ENCODE measurements around the gene LRRC36.
A peak's percentile ranks its signal among the peaks of the same experiment; 100 is the strongest.

Gene LRRC36

DNA sequence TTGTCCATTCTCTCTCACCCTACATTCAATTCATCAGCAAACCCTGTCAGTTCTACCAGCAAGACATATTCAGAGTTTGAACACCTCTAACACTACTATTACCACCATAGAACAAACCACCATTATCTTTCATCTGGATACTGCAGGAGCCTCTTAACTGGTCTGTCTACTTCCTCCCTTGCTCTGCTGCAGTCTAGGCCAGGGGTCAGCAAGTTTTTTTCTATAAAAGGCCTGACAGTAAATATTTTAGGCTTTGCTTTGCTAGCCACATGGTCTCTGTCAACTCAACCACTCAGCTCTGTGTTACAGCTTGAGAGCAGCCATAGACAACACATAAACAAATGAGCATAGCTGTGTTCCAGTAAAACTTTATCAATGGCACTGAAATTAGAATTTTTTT lies 13.9 kb upstream of the LRRC36 start:
- peak overlapping the region; percentile 85 for H3K27ac ChIP-seq (ENCODE audit: low read depth, low read length)
- no peak overlapping the region for H2AFZ ChIP-seq (ENCODE audit: low read length, unreplicated experiment)
- no peak overlapping the region for H3K4me3 ChIP-seq (ENCODE audit: low read depth, low read length)

DNA sequence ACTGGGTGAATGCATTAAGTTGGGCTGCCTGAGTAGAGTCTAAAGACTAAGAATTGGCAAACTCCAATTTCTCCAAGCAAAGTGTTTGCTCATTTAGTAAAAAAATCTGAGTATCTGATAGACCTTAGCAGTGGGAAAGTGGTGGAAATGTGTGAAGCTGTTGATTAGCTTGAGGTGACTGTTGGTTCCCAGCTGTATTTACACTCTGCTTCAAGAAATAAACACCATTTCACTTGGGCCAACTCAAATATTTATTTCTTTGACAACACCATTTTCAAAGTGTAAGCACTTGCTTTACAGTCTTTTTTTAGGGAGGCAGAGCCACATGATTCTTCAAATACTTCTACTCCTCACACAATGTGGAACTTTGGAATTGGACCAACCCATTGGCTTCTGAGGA lies 8.8 kb upstream of the LRRC36 start:
- Histone ChIP-seq H3K4me1 (ENCODE audit: control insufficient read depth, insufficient read depth, low read length, unreplicated experiment) (peaks cover 1% of the 10 kb centered on the region), H3K36me3 (ENCODE audit: insufficient read depth, low read length) (no peaks in the 10 kb centered on the region), H3K27me3 (ENCODE audit: insufficient read depth, low read length) (peaks cover 3% of the 10 kb centered on the region; the same call in 1 of the 2 replicates), H3K79me2 (ENCODE audit: control insufficient read depth, insufficient read depth, low read length, unreplicated experiment) (no peaks in the 10 kb centered on the region), H3K27ac (ENCODE audit: low read depth, low read length) (no peak overlapping the region), H3K4me3 (ENCODE audit: low read depth, low read length) (no peak overlapping the region), H2AFZ (ENCODE audit: low read length, unreplicated experiment) (no peak overlapping the region)

More for the DNA sequence above, 13.9 kb upstream of the LRRC36 start:
- Histone ChIP-seq H3K36me3 (ENCODE audit: insufficient read depth, low read length) (no peaks in the 10 kb centered on the region), H3K27me3 (ENCODE audit: insufficient read depth, low read length) (no peaks in the 10 kb centered on the region), H3K79me2 (ENCODE audit: control insufficient read depth, insufficient read depth, low read length, unreplicated experiment) (no peaks in the 10 kb centered on the region), H3K4me1 (ENCODE audit: control insufficient read depth, insufficient read depth, low read length, unreplicated experiment) (peaks cover 18% of the 10 kb centered on the region)

DNA sequence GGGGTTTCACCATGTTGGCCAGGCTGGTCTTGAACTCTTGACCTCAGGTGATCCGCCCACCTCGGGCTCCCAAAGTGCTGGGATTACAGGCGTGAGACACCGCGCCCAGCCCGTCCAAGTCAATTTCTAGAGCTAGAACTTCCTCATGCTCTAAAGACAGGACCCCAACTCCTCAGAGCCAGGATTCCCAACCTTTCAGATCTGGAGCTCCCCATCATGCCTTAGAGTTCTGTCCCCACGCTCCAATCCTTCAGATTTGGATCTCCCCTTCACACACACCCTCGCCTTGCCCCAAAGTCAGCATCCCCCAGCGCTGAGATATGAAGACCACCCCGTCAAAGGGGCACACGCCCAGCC lies 522 bp upstream of the LRRC36 start:
- H3K4me1 ChIP-seq (ENCODE audit: control insufficient read depth, insufficient read depth, low read length, unreplicated experiment): peaks cover 18% of the 10 kb centered on the region
- H3K36me3 ChIP-seq (ENCODE audit: insufficient read depth, low read length): no peaks in the 10 kb centered on the region
- peaks cover 6% of the 10 kb centered on the region; the same call in 1 of the 2 replicates for H3K27me3 ChIP-seq (ENCODE audit: insufficient read depth, low read length)
- H3K27ac ChIP-seq (ENCODE audit: low read depth, low read length): no peak overlapping the region
- peak overlapping the region; percentile 94 for H2AFZ ChIP-seq (ENCODE audit: low read length, unreplicated experiment)
- H3K4me3 ChIP-seq (ENCODE audit: low read depth, low read length): peak overlapping the region; percentile 78
- H3K79me2 ChIP-seq (ENCODE audit: control insufficient read depth, insufficient read depth, low read length, unreplicated experiment): no peaks in the 10 kb centered on the region

DNA sequence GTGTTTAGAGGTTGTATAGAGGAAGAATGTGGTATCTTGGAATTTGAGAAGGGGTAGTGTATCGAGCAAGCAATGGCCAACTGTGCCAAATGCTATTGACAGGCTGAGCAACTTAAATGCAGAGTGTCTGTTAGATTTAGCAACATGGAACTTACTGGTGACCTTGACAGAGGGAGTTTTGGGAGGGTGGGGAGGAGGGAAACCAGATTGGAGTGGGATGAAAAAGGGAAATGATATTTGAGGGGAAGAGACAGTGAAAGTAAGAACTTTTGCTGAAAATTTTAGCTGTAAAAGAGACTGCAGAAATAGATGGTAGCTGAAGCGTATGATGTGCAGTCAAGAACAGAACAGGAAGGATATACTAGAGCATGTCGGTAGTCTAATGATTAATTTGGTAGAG lies 1.1 kb downstream of the LRRC36 start:
- no peaks in the 10 kb centered on the region for H3K79me2 ChIP-seq (ENCODE audit: control insufficient read depth, insufficient read depth, low read length, unreplicated experiment)
- H3K27ac ChIP-seq (ENCODE audit: low read depth, low read length): no peak overlapping the region
- H3K4me3 ChIP-seq (ENCODE audit: low read depth, low read length): no peak overlapping the region
- H2AFZ ChIP-seq (ENCODE audit: low read length, unreplicated experiment): no peak overlapping the region
- peaks cover 18% of the 10 kb centered on the region for H3K4me1 ChIP-seq (ENCODE audit: control insufficient read depth, insufficient read depth, low read length, unreplicated experiment)
- H3K36me3 ChIP-seq (ENCODE audit: insufficient read depth, low read length): no peaks in the 10 kb centered on the region
- H3K27me3 ChIP-seq (ENCODE audit: insufficient read depth, low read length): peaks cover 4% of the 10 kb centered on the region; the same call in 1 of the 2 replicates

DNA sequence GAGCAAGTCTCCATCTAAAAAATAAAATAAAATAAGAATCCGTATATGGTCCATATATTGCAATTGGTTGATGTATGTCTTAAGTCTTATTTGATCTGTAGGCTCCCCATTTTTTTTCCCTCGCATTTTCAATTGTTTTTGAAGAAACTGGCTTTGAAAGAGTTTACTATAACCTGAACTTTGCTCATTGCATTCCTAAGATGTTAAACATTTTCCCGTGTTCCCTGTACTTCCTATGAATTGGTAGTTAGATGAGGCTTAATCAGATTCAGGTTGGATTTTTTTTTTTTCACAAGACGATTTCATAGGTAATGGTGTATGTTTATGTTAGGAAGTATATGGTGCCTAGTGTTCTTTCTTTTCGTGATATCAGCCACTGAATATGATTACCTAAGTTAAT lies 3.3 kb downstream of the LRRC36 start:
- Histone ChIP-seq H3K27ac (ENCODE audit: low read depth, low read length) (no peak overlapping the region), H3K36me3 (ENCODE audit: insufficient read depth, low read length) (no peaks in the 10 kb centered on the region), H3K79me2 (ENCODE audit: control insufficient read depth, insufficient read depth, low read length, unreplicated experiment) (no peaks in the 10 kb centered on the region), H2AFZ (ENCODE audit: low read length, unreplicated experiment) (no peak overlapping the region), H3K27me3 (ENCODE audit: insufficient read depth, low read length) (no peaks in the 10 kb centered on the region), H3K4me1 (ENCODE audit: control insufficient read depth, insufficient read depth, low read length, unreplicated experiment) (peaks cover 13% of the 10 kb centered on the region), H3K4me3 (ENCODE audit: low read depth, low read length) (no peak overlapping the region)

DNA sequence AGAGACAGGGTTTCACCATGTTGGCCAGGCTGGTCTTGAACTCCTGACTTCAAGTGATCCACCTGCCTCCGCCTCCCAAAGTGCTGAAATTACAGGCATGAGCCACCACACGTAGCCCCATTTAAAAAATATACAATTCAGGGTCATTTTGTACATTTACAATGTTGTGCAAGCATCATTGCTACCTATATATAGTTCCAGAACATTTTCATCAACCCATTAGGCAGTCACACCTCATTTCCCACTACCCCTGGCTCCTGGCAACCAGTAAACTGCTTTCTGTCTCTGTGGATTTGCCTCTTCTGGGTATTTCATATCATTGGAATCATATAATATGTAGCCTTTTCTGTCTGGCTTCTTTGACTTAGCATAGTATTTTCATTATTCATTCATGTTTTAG lies 6.7 kb downstream of the LRRC36 start:
- Histone ChIP-seq H3K4me3 (ENCODE audit: low read depth, low read length) (no peak overlapping the region), H3K36me3 (ENCODE audit: insufficient read depth, low read length) (no peaks in the 10 kb centered on the region), H3K4me1 (ENCODE audit: control insufficient read depth, insufficient read depth, low read length, unreplicated experiment) (peaks cover 13% of the 10 kb centered on the region), H2AFZ (ENCODE audit: low read length, unreplicated experiment) (no peak overlapping the region), H3K27ac (ENCODE audit: low read depth, low read length) (no peak overlapping the region), H3K27me3 (ENCODE audit: insufficient read depth, low read length) (no peaks in the 10 kb centered on the region), H3K79me2 (ENCODE audit: control insufficient read depth, insufficient read depth, low read length, unreplicated experiment) (no peaks in the 10 kb centered on the region)

DNA sequence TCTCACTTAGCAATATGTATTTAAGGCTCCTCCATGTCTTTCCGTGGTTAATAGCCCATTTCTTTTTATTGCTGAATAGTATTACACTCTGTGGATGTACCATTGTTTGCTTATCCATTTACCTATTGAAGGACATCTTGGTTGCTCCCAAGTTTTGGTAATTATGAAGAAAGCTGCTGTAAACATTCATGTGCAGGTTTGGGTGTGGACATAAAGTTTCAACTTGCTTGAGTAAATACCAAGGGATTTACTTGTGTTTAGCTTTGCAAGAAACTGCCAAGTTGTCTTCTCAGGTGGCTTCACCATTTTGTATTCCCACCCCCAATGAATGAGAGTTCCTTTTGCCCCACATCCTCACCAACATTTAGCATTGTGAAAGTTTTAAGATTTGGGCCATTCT lies 9.5 kb downstream of the LRRC36 start:
- Histone ChIP-seq H3K4me1 (ENCODE audit: control insufficient read depth, insufficient read depth, low read length, unreplicated experiment) (peaks cover 5% of the 10 kb centered on the region), H3K36me3 (ENCODE audit: insufficient read depth, low read length) (no peaks in the 10 kb centered on the region), H3K79me2 (ENCODE audit: control insufficient read depth, insufficient read depth, low read length, unreplicated experiment) (no peaks in the 10 kb centered on the region), H2AFZ (ENCODE audit: low read length, unreplicated experiment) (no peak overlapping the region), H3K27me3 (ENCODE audit: insufficient read depth, low read length) (no peaks in the 10 kb centered on the region), H3K4me3 (ENCODE audit: low read depth, low read length) (no peak overlapping the region), H3K27ac (ENCODE audit: low read depth, low read length) (no peak overlapping the region)

DNA sequence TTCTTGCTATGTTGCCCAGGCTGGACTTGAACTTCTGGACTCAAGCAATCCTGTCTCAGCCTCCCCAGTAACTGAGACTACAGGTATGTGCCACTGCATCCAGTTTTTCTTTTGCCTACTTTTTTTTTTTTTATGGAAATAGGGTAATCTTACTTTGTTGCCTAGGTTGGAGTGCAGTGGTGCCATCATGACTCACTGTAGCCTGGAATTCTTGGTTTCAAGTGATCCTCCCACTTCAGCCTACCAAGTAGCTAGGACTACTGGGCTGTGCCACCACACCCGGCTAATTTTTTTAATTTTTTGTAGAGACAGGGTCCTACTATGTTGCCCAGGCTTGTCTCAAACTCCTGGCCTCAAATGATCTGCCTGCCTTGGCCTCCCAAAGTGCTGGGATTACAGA lies 10.0 kb downstream of the LRRC36 start:
- H3K4me3 ChIP-seq (ENCODE audit: low read depth, low read length): no peak overlapping the region
- H2AFZ ChIP-seq (ENCODE audit: low read length, unreplicated experiment): no peak overlapping the region
- H3K27ac ChIP-seq (ENCODE audit: low read depth, low read length): no peak overlapping the region
- H3K79me2 ChIP-seq (ENCODE audit: control insufficient read depth, insufficient read depth, low read length, unreplicated experiment): no peaks in the 10 kb centered on the region
- H3K36me3 ChIP-seq (ENCODE audit: insufficient read depth, low read length): no peaks in the 10 kb centered on the region
- H3K27me3 ChIP-seq (ENCODE audit: insufficient read depth, low read length): no peaks in the 10 kb centered on the region
- H3K4me1 ChIP-seq (ENCODE audit: control insufficient read depth, insufficient read depth, low read length, unreplicated experiment): peaks cover 5% of the 10 kb centered on the region

DNA sequence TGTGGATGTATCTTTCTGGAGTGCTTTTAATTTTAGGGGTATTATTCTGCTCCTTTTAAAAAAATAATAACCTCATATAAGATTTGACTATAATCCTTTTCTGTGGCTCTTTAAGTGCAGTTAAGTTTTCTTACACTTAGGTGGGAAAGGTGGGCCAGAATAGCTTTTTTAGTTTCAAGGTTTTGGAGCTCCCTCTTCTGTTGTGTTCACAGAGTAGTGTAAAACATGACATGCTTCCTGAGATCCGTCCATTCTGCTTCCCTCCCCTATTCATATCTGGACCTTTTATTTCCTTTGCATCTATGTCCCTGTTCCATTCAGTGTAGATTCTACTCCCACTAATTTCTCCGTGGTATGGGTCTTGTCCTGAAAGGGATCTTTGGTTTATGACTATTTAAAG lies 12.8 kb downstream of the LRRC36 start:
- H2AFZ ChIP-seq (ENCODE audit: low read length, unreplicated experiment): no peak overlapping the region
- no peaks in the 10 kb centered on the region for H3K27me3 ChIP-seq (ENCODE audit: insufficient read depth, low read length)
- no peaks in the 10 kb centered on the region for H3K79me2 ChIP-seq (ENCODE audit: control insufficient read depth, insufficient read depth, low read length, unreplicated experiment)
- H3K36me3 ChIP-seq (ENCODE audit: insufficient read depth, low read length): no peaks in the 10 kb centered on the region
- H3K4me3 ChIP-seq (ENCODE audit: low read depth, low read length): no peak overlapping the region
- no peak overlapping the region for H3K27ac ChIP-seq (ENCODE audit: low read depth, low read length)
- peaks cover 5% of the 10 kb centered on the region for H3K4me1 ChIP-seq (ENCODE audit: control insufficient read depth, insufficient read depth, low read length, unreplicated experiment)

DNA sequence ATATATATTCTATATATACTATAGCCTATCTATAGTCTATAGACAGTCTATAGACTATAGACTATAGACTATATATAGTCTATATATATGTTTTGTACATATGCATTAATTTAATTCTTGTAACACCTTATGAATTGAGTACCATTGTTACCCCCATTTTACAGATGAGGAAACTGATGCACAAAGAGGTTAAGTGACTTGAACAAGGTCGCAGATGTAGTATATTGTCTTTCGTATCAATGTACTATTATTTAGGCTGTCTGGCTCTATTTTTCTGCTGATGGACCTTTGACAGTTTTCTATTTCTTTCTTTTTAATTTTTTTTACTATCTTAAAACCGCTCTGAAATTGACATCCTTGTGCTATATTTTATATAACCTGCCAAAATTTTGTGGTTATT lies 14.6 kb downstream of the LRRC36 start:
- Histone ChIP-seq H3K79me2 (ENCODE audit: control insufficient read depth, insufficient read depth, low read length, unreplicated experiment) (no peaks in the 10 kb centered on the region), H3K27me3 (ENCODE audit: insufficient read depth, low read length) (no peaks in the 10 kb centered on the region), H2AFZ (ENCODE audit: low read length, unreplicated experiment) (no peak overlapping the region), H3K4me1 (ENCODE audit: control insufficient read depth, insufficient read depth, low read length, unreplicated experiment) (peaks cover 5% of the 10 kb centered on the region), H3K27ac (ENCODE audit: low read depth, low read length) (no peak overlapping the region), H3K36me3 (ENCODE audit: insufficient read depth, low read length) (no peaks in the 10 kb centered on the region), H3K4me3 (ENCODE audit: low read depth, low read length) (no peak overlapping the region)

DNA sequence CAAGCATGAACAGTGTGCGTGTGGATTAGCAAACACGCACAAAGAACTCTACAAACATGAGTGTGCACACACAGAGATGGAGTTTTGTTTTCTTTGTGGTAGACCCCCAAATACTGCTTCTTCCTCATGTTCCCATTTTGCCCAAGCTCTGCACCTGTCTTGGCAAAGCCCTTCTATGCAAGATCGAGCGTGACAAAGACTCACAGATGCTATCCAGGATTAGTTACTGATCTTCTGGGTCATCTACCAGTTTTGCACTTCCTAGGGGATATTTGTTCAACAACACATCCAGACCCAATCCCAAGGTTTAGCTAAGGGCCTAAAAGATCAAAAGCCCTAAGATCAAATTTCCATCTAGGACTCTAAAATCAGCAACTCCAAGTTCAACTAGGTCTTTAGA lies 16.0 kb downstream of the LRRC36 start:
- H3K79me2 ChIP-seq (ENCODE audit: control insufficient read depth, insufficient read depth, low read length, unreplicated experiment): no peaks in the 10 kb centered on the region
- no peaks in the 10 kb centered on the region for H3K36me3 ChIP-seq (ENCODE audit: insufficient read depth, low read length)
- no peak overlapping the region for H3K4me3 ChIP-seq (ENCODE audit: low read depth, low read length)
- H3K27ac ChIP-seq (ENCODE audit: low read depth, low read length): no peak overlapping the region
- no peaks in the 10 kb centered on the region for H3K4me1 ChIP-seq (ENCODE audit: control insufficient read depth, insufficient read depth, low read length, unreplicated experiment)
- no peaks in the 10 kb centered on the region for H3K27me3 ChIP-seq (ENCODE audit: insufficient read depth, low read length)
- H2AFZ ChIP-seq (ENCODE audit: low read length, unreplicated experiment): no peak overlapping the region
